ENCODE measurements around the gene ZYG11A.

ZYG11A gene

DNA sequence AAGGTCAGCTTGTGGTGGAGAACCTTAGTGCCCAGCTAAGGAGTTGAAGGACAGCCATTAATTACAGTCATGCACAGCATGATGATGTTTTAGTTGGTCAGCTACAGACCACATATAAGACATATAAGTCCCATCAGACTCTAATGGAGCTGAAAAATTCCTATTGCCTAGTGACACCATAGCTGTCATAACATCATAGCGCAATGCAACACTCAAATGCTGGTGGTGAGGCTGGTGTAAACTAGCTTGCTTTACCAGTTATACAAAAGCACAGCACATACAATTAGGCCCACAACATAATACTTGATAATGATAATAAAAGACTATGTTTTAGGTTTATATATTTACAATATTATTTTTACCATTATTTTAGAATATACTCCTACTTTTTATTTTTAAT lies 75.0 kb downstream of the ZYG11A start:
- no peak for DNase-seq (ENCODE audit: low spot score)
- TF ChIP-seq, protein P1, sequence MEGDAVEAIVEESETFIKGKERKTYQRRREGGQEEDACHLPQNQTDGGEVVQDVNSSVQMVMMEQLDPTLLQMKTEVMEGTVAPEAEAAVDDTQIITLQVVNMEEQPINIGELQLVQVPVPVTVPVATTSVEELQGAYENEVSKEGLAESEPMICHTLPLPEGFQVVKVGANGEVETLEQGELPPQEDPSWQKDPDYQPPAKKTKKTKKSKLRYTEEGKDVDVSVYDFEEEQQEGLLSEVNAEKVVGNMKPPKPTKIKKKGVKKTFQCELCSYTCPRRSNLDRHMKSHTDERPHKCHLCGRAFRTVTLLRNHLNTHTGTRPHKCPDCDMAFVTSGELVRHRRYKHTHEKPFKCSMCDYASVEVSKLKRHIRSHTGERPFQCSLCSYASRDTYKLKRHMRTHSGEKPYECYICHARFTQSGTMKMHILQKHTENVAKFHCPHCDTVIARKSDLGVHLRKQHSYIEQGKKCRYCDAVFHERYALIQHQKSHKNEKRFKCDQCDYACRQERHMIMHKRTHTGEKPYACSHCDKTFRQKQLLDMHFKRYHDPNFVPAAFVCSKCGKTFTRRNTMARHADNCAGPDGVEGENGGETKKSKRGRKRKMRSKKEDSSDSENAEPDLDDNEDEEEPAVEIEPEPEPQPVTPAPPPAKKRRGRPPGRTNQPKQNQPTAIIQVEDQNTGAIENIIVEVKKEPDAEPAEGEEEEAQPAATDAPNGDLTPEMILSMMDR (IDR thresholded peaks at IDR 0.05) = no peak
- H3K27ac ChIP-seq = no peak overlapping the region
- no peak overlapping the region for H3K4me3 ChIP-seq

DNA sequence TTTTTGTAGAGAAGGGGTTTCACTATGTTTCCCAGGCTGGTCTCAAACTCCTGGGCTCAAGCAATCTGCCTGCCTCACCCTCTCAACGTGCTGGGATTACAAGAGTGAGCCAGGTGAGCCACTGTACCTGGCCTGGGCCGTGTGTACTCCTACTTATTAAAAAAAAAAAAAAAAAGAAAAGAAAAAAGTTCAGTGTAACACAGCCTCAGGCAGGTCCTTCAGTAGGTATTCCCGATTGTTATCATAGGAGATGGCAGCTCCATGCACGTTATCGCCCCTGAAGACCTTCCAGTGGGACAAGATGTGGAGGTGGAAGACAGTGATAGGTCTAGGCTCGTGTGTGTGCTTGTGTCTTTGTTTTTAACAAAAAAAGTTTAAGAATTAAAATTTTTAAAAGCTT lies 75.6 kb downstream of the ZYG11A start:
- Histone ChIP-seq H3K4me3 (no peak overlapping the region), H3K27ac (no peak overlapping the region)
- no peak for DNase-seq (ENCODE audit: low spot score)
- TF ChIP-seq, protein P1 (IDR thresholded peaks at IDR 0.05) = no peak

DNA sequence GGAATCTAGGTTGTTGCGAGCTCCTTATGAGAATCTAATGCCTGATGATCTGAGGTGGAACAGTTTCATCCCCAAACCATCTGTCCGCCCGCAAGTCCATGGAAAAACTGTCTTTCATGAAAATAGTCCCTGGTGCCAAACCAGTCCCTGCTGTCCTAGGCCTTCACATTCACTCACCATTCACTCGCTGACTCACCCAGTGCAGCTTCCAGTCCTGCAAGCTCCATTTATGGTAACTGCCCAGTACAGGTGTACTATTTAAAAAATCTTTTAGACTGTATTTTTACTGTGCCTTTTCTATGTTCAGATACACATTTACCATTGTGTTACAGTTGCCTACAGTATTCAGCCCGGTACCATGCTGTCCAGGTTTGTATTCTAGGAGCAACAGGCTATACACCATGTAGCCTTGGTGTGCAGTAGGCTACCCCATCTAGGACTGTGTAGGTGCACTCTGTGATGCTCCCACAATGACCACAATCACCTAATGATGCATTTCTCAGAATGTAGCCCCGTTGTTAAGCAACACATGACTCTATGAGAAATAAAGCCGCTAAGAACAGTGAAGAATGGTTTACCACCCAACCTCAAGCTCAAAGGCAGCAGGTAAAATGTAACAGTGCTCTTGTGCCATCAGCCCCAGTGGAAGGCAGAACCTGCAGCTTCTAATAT lies 76.6 kb downstream of the ZYG11A start:
- Histone ChIP-seq H3K4me3 (no peak overlapping the region), H3K27ac (no peak overlapping the region)
- DNase-seq (ENCODE audit: low spot score) = no peak
- TF ChIP-seq, protein P1 (IDR thresholded peaks at IDR 0.05) = no peak

DNA sequence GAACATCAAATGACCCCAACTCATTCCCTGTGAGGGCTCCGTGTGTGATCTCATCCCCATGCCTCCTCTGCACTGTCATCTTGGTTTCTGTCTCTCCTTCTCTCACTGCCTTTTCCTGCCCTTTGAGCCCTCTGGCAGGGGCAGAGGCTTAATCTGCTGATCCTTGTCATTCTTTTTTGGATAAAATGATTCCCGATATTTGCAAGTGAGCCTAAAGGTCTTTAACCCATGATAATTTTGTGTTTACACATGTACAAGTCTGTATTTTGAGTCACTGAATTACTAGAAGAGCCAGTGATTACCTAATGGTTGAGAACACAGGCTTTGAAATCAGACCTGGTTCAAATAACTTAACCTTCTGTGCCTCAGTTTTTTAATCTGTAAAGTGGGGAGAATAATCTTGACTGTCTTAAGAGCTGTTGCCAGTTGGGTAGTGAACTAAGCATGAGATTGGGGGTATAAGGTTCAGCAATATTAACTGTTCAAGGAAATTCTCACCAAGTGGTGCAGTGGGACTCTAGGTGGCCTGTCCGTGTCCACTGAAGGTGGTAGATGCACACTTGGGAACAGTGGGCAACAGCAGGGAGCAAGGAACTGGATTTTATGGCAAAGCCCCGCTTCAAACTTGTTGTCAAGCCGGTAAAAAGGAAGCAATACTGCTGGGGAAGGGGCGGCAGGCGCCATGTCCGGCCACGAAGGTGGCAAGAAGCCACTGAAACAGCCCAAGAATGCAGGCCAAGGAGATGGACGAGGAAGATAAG lies 77.3 kb downstream of the ZYG11A start:
- TF ChIP-seq, protein P1 (IDR thresholded peaks at IDR 0.05) = no peak
- peak overlapping the region in 1 of 2 donors; percentile 86 for H3K27ac ChIP-seq
- no peak for DNase-seq (ENCODE audit: low spot score)
- no peak overlapping the region for H3K4me3 ChIP-seq

DNA sequence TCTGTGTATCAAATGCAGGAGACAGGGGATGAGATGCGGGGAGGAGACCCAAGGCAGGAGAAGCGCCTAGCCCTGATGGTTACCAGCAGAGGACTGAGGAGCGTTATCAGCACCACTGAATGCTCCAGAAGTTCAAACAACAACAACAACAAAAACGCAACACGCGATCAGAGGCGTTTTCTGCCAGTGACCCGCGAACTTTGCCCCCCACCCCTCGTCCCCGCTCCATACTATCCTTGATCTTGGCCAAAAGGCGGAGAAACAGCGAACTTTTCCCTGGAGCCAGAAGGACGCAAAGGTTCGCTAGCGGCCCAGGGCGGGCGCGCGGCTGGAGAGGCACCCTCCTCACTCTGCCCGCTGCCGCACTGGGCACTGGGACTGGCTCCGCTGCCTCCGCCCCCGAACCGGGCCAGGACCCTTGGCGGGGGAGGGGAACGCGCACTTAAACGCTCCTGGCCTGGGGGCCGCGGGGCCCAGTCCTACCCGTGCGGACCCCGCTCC lies 78.3 kb downstream of the ZYG11A start:
- peak overlapping the region; percentile 77 for H3K4me3 ChIP-seq
- no peak for DNase-seq (ENCODE audit: low spot score)
- TF ChIP-seq, protein P1 (IDR thresholded peaks at IDR 0.05) = no peak
- H3K27ac ChIP-seq = peak overlapping the region; percentile 86 to 92

DNA sequence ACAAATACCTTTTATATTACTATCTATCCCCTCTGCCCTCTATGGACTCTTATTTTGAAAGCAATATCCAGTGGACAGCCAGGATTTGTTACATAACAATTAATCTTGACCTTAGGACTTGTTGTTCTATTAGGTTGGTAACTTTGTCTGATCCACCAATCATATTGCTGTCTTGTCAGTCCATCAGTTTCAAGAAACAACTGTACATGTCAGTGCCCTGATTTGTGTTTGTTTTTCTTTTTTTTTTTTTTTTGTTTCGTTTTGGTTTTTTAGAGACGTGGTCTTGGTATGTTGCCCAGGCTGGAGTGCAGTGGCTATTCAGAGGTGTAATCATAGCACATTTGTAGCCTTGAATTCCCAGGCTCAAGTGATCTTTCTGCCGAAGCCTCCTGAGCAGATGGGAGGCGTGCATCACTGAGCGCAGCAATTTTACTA lies 83.0 kb downstream of the ZYG11A start:
- TF ChIP-seq, protein P1 (IDR thresholded peaks at IDR 0.05) = no peak
- Histone ChIP-seq H3K27ac (no peak overlapping the region), H3K4me3 (no peak overlapping the region)
- DNase-seq (ENCODE audit: low spot score) = no peak

Data from coronary artery (tissue), 2 donors.